Fibroblast of skin of abdomen (primary cell): Measurements from ENCODE around the gene SMIM3.
"Not testable (repeated sequence)": the region's sequence is repeated elsewhere in the genome, so short reads cannot be mapped to it uniquely, and the experiment has no call there.

Source experiments
- DNase-seq: peaks from one replicate; pipeline ENCODE4 v3.0.0-alpha.2; 2013

The SMIM3 gene

GRCh38 chr5:150765011-150765798 is 13.4 kb upstream of the SMIM3 start:
- no peak for DNase-seq

GRCh38 chr5:150765799-150766169 is 12.8 kb upstream of the SMIM3 start:
- no peak for DNase-seq

- no peak for DNase-seq
Measured at GRCh38 chr5:150766251-150766650, 12.3 kb upstream of the SMIM3 start.

GRCh38 chr5:150771034-150771795 is 7.3 kb upstream of the SMIM3 start:
- no peak for DNase-seq

DNA sequence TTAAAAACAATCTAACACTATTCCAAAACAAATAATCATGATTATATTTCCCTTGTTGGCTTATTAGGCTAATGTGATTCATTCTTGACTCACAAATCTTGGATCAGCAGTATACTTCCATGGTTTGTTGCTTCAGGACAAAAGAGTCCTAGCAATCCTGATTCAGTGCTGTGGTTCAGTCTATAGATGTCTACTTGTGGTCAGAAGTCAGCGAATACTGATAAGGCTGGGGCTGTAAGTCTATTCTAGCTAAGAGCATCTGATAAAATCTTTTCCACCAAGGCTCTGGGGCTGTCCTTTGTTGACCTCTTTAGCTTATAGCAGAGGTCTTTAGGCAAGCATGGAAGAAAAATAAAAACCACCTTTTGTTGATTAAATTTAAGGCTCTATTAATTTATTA is 4.4 kb upstream of the SMIM3 start:
- DNase-seq: peak; percentile 76

- DNase-seq: no peak
Measured at GRCh38 chr5:150777685-150778084, 872 bp upstream of the SMIM3 start.

DNA sequence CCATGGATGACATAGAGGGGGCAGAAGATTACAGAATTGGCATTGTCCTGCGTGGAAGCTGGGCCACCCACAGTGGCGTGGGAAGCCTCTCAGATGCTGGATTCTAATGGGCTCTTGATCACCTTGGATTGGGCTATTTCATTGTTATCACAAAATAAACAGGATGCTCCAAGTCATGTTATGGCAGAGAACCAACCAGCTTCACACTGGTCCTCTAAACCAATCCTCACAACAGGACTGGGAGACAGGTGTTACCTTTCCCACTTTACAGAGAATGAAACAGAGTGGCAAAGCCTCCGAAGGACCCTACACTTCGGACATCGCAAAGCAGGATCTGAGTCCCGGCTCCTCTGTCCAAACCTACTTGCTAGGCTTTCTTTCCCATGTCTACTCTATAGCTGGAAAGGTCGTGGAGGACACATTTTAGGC is 455 bp upstream of the SMIM3 start:
- DNase-seq: no peak

- DNase-seq: peak; percentile 48
Measured at GRCh38 chr5:150779397-150780186, 1.0 kb downstream of the SMIM3 start.

GRCh38 chr5:150780187-150780692 is 1.7 kb downstream of the SMIM3 start:
- DNase-seq: peak; percentile 63

- DNase-seq: peak; percentile 90
Measured at GRCh38 chr5:150780816-150781221, 2.3 kb downstream of the SMIM3 start.

- peak; percentile 98 for DNase-seq
Measured at GRCh38 chr5:150781706-150782614, 3.4 kb downstream of the SMIM3 start.

GRCh38 chr5:150782850-150783249 is 4.3 kb downstream of the SMIM3 start:
- DNase-seq: no peak

GRCh38 chr5:150783422-150783928 is 4.9 kb downstream of the SMIM3 start:
- DNase-seq: peak; percentile 92

GRCh38 chr5:150785950-150786349 is 7.4 kb downstream of the SMIM3 start:
- no peak for DNase-seq

GRCh38 chr5:150786876-150787275 is 8.3 kb downstream of the SMIM3 start:
- DNase-seq: no peak

DNA sequence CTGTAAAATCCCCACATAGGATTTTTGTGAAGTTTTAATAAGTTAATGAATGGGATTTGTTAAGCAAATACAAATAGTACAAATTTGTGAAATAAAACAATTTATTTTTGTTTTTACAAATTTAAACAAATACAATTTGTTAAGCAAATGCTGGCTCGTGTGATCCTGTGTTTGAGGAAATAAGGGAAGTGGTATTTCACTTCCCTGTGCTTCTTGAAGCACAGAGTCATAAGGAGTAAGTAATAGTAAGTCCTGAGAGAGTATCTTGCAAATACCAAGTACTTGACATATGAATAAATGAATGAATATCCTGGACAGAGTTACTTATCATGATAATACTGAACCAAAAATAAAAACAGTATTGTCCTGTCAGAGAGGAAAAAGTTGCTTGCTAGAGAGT is 9.1 kb downstream of the SMIM3 start:
- DNase-seq: no peak

DNA sequence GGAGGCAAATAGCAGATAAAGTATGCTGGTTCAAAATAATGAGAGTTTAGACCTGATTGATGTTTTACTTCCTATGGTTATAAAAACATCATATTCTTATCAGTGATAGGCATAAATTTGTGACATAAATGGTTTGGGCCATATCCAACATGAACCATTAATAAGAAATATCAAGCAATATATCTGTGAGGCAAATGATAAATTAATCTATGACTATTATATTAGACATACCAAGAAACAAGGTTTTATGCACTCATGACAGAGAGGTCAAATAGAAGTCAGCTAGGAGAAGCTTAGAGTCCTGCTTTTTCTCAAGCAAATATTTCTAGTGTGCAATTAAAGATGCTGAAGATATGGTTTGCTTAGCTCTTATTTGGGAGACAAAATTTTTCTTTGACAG is 10.4 kb downstream of the SMIM3 start:
- DNase-seq: peak; percentile 39

DNA sequence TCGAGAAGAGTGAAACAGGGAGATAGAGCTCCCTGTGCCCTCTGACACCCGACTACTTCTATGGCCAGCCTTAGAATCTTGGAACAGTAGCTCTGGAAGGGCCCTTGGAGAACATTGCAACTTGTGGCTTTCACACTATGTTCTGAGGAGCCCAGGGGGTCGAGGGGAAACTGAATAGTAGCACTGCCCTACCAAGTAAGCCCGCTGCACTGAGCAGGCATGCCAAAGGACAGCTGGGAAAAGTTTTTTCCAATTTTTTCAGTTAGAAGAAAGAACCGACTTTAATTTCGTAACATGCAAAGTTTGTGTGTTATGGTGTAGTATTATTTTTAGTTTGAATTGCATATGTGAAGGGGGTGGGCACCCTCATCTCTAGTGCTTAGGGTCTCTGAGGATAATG is 10.9 kb downstream of the SMIM3 start:
- no peak for DNase-seq

DNA sequence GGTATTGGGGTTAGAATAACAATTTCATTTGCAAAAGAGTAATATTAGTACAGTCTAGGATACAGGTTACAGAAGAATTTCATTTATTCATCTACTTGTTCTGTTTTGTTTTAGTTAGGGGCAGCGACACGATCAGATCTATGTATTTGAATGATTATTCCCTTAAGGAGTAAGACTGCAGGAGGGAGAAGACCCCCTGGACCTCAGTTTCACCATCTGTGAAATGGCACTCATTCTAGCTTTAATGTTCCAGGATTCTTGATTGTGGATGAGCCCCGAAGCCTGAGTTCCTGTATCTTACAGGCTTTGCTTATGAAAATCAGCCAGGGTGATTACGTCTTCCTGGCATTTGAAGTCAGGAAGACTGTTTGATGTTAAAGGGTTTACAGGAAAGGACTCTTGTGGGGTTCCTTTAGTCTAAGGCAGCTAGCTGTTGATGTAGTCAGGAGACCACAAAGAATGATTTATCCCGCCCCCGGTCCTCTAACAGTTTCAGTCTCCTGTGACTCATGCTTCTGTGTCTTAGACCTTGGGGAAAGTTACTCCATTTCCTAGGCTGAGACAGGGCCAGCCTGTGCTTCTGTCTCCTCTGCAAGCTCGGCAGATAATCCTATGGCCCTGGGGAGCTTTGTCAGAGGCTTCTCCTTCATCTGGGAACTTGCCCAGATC is 11.5 kb downstream of the SMIM3 start:
- DNase-seq: peak; percentile 99

DNA sequence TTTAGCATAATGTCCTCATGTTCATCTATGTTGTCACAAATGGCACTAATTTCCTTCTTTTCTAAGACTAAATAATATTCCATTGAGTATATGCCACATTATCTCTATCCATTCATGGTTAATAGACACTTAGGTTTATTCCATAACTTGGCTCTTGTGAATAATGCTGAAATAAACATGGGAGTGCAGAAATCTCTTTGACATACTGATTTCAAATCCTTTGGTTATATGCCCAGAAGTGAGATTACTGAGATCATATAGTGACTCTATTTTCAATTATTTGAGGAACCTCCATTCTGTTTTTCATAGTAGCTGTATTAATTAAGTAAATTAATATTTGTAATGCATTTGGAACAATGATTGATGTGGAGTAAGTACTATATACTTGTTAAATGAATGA is 13.0 kb downstream of the SMIM3 start:
- no peak for DNase-seq

GRCh38 chr5:150793423-150793888 is 14.9 kb downstream of the SMIM3 start:
- not testable (repeated sequence) for DNase-seq
